D721Med (cell line): ENCODE results near the gene LIMCH1.

Experiments
- DNase-seq: peaks from one replicate; pipeline ENCODE4 v3.0.0; 2011; ENCODE audit warnings: low spot score; ENCODE audit not compliant: insufficient read length
- FAIRE-seq: peaks from 2 replicates; lab custom pipeline; 2011; peaks lifted over from hg19 to GRCh38; lab: Jason Lieb, UNC
- TF ChIP-seq, protein P1 (sequence below): IDR thresholded peaks from 2 replicates; pipeline ENCODE4 v1.5.1; 2012; ENCODE audit warnings: mild to moderate bottlenecking, control low read depth; ENCODE audit not compliant: insufficient read depth; ENCODE audit errors: missing control alignments

The LIMCH1 gene

DNA sequence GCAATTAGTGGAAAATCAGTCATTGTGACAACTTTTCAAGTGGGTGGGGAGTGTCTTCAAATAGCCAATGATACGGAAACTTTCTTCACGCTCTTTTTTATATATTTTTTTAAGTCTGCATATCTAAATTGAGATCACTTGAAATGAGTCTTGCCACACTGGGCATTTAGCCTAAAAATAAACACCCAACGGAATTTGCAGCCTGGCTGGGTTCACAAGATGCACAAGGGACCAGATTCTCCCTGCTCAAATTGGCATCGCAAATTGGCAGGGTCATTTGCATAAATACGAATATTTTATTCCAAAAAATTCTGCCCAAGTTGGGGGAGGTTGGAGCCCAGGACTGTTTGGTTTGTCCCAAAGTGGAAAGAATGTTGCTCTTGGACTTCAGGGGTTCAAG is 87.6 kb downstream of the LIMCH1 start:
- DNase-seq (no peak), FAIRE-seq (no peak)

DNA sequence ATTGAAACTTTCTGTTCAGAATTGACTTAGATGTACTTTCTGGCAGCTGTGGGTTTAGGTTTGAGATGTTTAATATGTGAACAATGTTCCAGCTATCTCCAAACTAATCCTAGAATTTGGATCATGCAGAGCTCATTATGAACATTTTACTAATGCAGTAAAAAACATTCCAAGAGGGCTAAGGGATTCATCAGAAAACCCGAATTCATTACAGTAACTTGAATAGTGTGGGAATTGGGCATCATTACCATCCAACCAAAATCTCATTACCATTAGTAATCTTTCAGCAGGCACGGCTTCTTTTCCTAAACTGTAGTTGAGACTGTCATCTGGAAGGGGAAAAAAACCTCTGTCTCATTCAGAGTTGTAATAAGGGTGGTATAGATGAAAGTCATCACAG is 91.0 kb downstream of the LIMCH1 start:
- no peak for FAIRE-seq
- TF ChIP-seq, protein P1, sequence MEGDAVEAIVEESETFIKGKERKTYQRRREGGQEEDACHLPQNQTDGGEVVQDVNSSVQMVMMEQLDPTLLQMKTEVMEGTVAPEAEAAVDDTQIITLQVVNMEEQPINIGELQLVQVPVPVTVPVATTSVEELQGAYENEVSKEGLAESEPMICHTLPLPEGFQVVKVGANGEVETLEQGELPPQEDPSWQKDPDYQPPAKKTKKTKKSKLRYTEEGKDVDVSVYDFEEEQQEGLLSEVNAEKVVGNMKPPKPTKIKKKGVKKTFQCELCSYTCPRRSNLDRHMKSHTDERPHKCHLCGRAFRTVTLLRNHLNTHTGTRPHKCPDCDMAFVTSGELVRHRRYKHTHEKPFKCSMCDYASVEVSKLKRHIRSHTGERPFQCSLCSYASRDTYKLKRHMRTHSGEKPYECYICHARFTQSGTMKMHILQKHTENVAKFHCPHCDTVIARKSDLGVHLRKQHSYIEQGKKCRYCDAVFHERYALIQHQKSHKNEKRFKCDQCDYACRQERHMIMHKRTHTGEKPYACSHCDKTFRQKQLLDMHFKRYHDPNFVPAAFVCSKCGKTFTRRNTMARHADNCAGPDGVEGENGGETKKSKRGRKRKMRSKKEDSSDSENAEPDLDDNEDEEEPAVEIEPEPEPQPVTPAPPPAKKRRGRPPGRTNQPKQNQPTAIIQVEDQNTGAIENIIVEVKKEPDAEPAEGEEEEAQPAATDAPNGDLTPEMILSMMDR, result no peak
- no peak for DNase-seq

More for the DNA sequence above, 87.6 kb downstream of the LIMCH1 start:
- TF ChIP-seq, protein P1, result no peak

DNA sequence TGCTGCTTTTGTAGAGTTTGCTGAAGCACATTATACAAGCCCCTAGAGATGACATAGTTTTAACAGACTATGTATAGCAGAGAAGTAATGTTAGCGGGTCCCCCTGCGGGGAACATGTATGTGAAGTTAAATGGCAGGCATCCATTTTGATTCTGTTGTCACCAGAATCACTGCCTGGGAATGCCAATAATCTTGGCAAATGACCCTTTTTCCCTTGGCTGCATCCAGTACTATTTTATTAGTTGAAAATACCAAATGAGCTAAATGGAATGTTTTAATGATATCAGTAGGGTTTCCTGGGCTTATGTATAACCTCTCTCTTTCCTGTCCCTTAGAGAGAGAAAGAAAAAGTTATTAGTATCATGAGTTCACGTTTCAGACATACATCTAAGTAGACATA is 93.6 kb downstream of the LIMCH1 start:
- DNase-seq, result no peak
- FAIRE-seq, result no peak

DNA sequence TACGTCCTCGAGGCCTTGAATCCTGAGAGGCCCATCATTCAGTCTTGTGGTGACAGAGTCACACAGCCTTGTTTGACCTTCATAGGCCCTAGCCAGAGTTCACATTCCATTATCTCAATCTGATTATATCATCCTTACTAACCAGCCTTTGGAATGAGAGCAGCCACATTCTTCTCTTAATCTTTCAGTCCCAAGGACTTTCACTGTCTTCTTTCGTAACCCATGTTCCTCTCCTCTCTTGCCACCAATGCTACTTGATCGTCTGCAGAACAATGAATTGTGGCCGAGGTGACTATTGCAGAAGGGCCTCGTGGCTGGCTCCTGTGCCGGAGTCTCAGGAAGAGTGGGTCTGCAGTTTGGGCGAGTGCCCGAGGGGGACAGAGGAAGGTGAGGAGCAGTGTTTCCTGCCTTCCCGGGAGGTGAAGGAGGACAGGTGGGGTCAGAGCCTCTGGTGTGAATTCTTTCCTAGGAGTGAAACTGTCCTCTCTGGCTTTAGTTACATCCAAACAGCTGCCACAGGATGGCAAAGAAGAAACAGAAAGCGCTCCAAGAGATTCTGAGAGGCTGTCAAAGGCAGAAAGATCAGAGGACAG is 94.6 kb downstream of the LIMCH1 start:
- no peak for FAIRE-seq
- no peak for DNase-seq

More for the DNA sequence above, 93.6 kb downstream of the LIMCH1 start:
- TF ChIP-seq, protein P1, result no peak

DNA sequence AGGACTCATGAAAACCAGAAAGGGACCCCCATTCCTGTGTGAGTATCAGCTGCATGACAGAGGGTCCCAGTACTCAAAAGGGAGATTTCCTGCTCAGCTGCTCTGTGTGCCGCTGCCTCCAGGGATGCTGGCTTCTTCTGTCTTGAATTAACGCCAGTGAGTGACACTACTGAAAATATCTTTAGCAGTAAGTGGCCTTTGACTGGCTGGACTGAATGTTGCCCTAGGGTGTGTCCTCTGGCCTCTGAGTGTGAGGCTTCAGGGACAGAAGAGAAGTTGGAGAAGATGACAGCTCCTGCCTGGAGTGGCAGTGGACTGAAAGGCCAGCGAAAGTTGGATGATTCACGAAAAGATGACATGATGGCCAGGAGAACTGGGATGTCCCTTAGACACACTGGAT is 95.4 kb downstream of the LIMCH1 start:
- FAIRE-seq (no peak), DNase-seq (no peak)
- TF ChIP-seq, protein P1, result no peak

More for the DNA sequence above, 94.6 kb downstream of the LIMCH1 start:
- TF ChIP-seq, protein P1, result no peak

DNA sequence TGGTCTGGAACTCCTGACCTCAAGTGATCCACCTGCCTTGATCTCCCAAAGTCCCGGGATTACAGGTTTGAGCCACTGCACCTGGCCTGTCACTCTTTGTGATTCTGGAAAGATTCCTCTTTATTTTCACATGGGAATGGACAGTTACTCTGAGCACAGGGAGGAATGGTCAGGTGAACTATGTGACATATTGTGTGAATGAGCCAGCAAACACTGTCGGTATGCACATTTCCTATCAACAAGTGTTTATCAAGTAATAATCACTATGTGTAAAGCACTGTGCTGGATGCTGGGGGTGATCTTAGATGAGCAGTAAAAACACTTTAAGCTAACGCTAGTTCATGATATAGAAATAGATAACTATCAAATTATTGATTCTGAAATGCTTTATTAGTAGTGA is 97.5 kb downstream of the LIMCH1 start:
- TF ChIP-seq, protein P1, result no peak
- DNase-seq (no peak), FAIRE-seq (no peak)

DNA sequence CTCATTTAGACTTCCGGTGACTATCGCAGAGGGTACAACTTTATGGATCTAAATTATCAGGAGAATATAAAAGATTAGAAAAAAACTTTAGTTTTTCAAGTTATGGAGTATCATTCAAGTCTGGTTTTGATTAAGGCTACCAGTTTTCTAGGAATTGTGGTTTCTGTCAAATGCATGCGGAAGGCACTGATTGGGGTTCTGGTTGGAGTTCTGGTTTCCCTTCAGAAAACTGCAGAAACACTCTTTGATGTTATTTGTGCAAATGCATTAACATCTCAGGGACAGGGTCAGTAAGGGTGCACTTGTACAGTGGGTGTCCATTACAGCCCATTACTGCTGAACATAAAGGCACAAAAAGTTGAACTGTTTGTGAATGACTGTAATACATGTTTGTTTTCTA is 100.2 kb downstream of the LIMCH1 start:
- FAIRE-seq (no peak), DNase-seq (no peak)
- TF ChIP-seq, protein P1, result no peak
